GM06990 (cell line): Measurements from ENCODE around the gene SCAPER.

Source experiments
- DNase-seq: peaks from one replicate; pipeline ENCODE4 v3.0.0-alpha.2; 2011; ENCODE audit not compliant: insufficient read length; ENCODE audit errors: extremely low read depth
- H3K27me3 ChIP-seq: replicated peaks from 2 replicates; pipeline ENCODE4 v1.6.0; 2011; ENCODE audit warnings: low read length; ENCODE audit not compliant: control insufficient read depth, insufficient read depth
- H3K36me3 ChIP-seq: 2 replicates; pipeline ENCODE4 v1.5.1; 2011; ENCODE audit warnings: low read length; ENCODE audit not compliant: control insufficient read depth, insufficient read depth
- H3K4me3 ChIP-seq: replicated peaks from 2 replicates; pipeline ENCODE4 v1.5.1; 2011; ENCODE audit warnings: low read depth, mild to moderate bottlenecking, control low read depth, low read length
- CTCF ChIP-seq: IDR thresholded peaks from 2 replicates; pipeline ENCODE4 v1.5.1; 2011; ENCODE audit warnings: low read length, control low read depth, mild to moderate bottlenecking, inconsistent platforms; ENCODE audit not compliant: insufficient read depth, poor library complexity, severe bottlenecking

Gene SCAPER

DNA sequence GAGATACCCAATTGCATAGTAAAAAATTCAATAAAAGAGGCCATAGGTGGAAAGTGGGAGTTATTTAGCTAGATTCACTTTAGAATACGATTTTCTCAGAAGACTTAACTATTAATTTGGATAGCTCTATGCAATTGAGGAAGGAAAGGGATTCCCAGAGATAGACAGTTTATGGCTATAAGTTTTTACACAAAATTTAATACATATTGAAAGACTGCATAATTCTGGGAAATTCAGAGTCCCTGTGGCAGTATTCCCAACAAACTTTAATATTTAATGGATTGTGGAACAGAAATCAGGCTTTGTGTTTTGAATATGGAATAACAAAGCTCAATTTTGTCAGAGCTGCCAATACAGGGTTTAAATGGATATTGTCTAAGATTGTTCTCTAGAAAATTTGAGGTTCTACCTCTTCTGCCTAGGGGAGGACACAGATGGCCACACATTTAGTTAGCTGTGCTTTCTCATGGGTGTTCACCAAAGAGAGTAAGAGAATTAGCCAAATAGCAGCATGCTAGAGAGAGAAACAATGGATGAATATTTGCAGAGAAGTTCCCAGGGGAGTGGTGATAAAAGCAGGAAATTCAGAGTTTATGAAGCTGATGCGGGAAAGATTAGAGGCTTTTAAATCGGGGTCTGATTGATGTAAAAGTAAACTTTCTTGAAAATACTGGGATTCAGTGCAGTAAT, 560.1 kb downstream of the SCAPER start:
- Histone ChIP-seq H3K27me3 (no peaks in the 10 kb centered on the region), H3K36me3 (no peaks in the 10 kb centered on the region), H3K4me3 (no peak overlapping the region)
- TF ChIP-seq CTCF: no peak
- DNase-seq: no peak

GRCh38 chr15:76343313-76343996, 561.7 kb downstream of the SCAPER start:
- no peak for TF ChIP-seq CTCF
- Histone ChIP-seq H3K27me3 (no peaks in the 10 kb centered on the region; the same call in 1 of the 2 replicates), H3K4me3 (no peak overlapping the region), H3K36me3 (no peaks in the 10 kb centered on the region)
- DNase-seq: no peak

- no peak for DNase-seq
- Histone ChIP-seq H3K27me3 (no peaks in the 10 kb centered on the region; the same call in 1 of the 2 replicates), H3K4me3 (no peak overlapping the region; the same call in 1 of the 2 replicates), H3K36me3 (no peaks in the 10 kb centered on the region)
- TF ChIP-seq CTCF: no peak
Observed at GRCh38 chr15:76342382-76343201, 562.5 kb downstream of the SCAPER start.

- DNase-seq: no peak
- Histone ChIP-seq H3K27me3 (no peaks in the 10 kb centered on the region; the same call in 1 of the 2 replicates), H3K4me3 (no peak overlapping the region), H3K36me3 (no peaks in the 10 kb centered on the region)
- TF ChIP-seq CTCF: no peak
Observed at GRCh38 chr15:76342058-76342381, 563.1 kb downstream of the SCAPER start.

DNA sequence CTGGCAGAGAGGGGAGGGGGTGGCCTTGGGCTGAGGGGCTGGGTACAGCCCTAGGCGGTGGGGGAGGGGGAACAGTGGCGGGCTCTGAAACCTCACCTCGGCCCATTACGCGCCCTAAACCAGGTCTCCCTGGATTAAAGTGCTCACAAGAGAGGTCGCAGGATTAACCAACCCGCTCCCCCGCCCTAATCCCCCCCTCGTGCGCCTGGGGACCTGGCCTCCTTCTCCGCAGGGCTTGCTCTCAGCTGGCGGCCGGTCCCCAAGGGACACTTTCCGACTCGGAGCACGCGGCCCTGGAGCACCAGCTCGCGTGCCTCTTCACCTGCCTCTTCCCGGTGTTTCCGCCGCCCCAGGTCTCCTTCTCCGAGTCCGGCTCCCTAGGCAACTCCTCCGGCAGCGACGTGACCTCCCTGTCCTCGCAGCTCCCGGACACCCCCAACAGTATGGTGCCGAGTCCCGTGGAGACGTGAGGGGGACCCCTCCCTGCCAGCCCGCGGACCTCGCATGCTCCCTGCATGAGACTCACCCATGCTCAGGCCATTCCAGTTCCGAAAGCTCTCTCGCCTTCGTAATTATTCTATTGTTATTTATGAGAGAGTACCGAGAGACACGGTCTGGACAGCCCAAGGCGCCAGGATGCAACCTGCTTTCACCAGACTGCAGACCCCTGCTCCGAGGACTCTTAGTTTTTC, 563.6 kb downstream of the SCAPER start:
- no peak for TF ChIP-seq CTCF
- no peaks in the 10 kb centered on the region for H3K36me3 ChIP-seq
- DNase-seq: no peak
- H3K4me3 ChIP-seq: peak overlapping the region; percentile 67
- no peaks in the 10 kb centered on the region; the same call in 1 of the 2 replicates for H3K27me3 ChIP-seq
